Measurements from ENCODE around the gene PARK7.

DNA sequence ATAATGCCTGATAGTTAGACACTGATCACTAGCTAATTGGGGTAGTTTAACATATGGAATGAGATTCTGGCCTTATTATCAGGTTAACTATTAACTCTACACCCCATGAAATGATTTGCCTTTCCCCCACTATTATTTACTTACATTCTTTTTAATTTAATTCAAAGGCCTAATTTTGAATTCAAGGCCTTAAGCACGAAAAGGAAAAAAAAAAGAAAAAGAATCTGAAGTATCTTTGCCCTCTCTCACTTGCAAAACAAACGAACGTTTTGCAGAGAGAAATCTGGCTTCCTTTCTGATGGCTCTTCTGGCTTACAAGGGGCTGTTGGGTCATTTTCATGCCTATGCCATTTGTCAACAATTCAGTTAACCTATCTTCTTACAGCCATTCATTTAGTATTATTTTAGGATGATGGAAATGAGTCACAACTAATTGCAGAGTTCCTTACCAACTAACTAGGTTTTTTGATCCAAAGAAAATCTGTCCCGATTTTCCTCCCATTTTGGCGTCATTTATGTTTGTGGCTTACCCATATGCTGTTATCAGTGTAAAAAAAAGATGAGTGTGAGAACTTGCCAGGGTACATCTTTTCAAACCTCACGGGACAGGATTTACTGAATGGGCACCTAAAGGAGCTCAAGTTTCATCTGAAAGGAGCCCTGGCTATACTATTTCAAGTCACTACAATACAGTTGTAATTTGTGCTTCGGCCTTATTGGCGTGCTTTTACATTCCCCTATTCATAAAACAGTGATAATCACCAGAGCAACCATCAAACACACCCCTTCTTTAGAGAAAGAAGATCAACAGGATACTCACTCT is 66.4 kb downstream of the PARK7 start:
- TF ChIP-seq, protein P1, sequence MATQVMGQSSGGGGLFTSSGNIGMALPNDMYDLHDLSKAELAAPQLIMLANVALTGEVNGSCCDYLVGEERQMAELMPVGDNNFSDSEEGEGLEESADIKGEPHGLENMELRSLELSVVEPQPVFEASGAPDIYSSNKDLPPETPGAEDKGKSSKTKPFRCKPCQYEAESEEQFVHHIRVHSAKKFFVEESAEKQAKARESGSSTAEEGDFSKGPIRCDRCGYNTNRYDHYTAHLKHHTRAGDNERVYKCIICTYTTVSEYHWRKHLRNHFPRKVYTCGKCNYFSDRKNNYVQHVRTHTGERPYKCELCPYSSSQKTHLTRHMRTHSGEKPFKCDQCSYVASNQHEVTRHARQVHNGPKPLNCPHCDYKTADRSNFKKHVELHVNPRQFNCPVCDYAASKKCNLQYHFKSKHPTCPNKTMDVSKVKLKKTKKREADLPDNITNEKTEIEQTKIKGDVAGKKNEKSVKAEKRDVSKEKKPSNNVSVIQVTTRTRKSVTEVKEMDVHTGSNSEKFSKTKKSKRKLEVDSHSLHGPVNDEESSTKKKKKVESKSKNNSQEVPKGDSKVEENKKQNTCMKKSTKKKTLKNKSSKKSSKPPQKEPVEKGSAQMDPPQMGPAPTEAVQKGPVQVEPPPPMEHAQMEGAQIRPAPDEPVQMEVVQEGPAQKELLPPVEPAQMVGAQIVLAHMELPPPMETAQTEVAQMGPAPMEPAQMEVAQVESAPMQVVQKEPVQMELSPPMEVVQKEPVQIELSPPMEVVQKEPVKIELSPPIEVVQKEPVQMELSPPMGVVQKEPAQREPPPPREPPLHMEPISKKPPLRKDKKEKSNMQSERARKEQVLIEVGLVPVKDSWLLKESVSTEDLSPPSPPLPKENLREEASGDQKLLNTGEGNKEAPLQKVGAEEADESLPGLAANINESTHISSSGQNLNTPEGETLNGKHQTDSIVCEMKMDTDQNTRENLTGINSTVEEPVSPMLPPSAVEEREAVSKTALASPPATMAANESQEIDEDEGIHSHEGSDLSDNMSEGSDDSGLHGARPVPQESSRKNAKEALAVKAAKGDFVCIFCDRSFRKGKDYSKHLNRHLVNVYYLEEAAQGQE (IDR thresholded peaks at IDR 0.05; ENCODE audit: insufficient read depth in 1 of 2, low read depth in 2 of 2, low read length in 2 of 2), result no peak
- TF ChIP-seq POLR2AphosphoS5 (IDR thresholded peaks at IDR 0.05; ENCODE audit: low read depth, low read length), result peak; percentile 21; the same call in 1 of the 2 replicates
- TF ChIP-seq SIN3A (IDR thresholded peaks at IDR 0.05; ENCODE audit: borderline replicate concordance, insufficient read depth, low read length), result 0 out of 2 replicates have a peak, but pooled peaks have one; percentile 23

Data from PFSK-1 (cell line).